Colonic mucosa (tissue), 4 donors: ENCODE results near the gene LYPLA2. TPM values are rescaled to one million over a fixed set of nuclear protein-coding genes. Genes with fewer than 3 reads are reported as not detected.

Experiments used
- DNase-seq: peaks from one replicate; pipeline ENCODE4 v3.0.0-alpha.2; 2020
- H3K27ac ChIP-seq: fragments of 200-600 bp; one replicate; pipeline ENCODE4 v1.8.0; 2021
- H3K27me3 ChIP-seq: fragments of 200-600 bp; one replicate; pipeline ENCODE4 v1.8.0; 2021
- H3K36me3 ChIP-seq: fragments of 200-600 bp; one replicate; pipeline ENCODE4 v1.8.0; 2021
- H3K4me1 ChIP-seq: fragments of 200-600 bp; one replicate; pipeline ENCODE4 v1.8.0; 2021; ENCODE audit warnings: mild to moderate bottlenecking
- H3K4me3 ChIP-seq: fragments of 200-600 bp; one replicate; pipeline ENCODE4 v1.8.0; 2021
- H3K9ac ChIP-seq, 2 donors: one replicate each; pipeline ENCODE4 v1.7.0; 2013; ENCODE audit warnings: control low read depth in 2 of 2, low read depth in 2 of 2, low read length in 2 of 2
- H3K9me3 ChIP-seq: fragments of 200-600 bp; one replicate; pipeline ENCODE4 v1.8.0; 2021
- CTCF ChIP-seq: fragments of 200-600 bp; IDR thresholded peaks from one replicate; pipeline ENCODE4 v1.8.0; 2022; ENCODE audit warnings: antibody characterized with exemption, mild to moderate bottlenecking
- intact Hi-C: fragments of 100-400 bp; cut with DNase I; formaldehyde crosslinking; loops from one replicate; pipeline ENCODE4 v1.14.1; 2022
- total RNA-seq, 2 donors: library from RNA; stranded (reverse); fragmentation: NEBNext Ultra II Directional in 1 of 2; extraction: Animal tissue kit (Norgen Biotek cat#: 25700) in 1 of 2; gene quantifications; one replicate each; pipeline ENCODE4 v1.2.1, GENCODE V29; 2021
- donor health status: healthy.
- donor health status: DM: no; HTN: no; CAD: no.
- donor health status: DM: no; HTN: no; CAD: no.

Gene LYPLA2
- total RNA-seq, 2 donors from 2014 or later: 76.3 to 93.7 TPM

- intact Hi-C loops: no loop called here
- H3K36me3 ChIP-seq: no peaks in the 10 kb centered on the region
Observed at GRCh38 chr1:23836037-23836436, 45.1 kb downstream of the LYPLA2 start.

GRCh38 chr1:23837908-23838307, 47.0 kb downstream of the LYPLA2 start:
- H3K4me3 ChIP-seq: peak overlapping the region; percentile 22
- TF ChIP-seq CTCF: no peak
- no peak overlapping the region for H3K27ac ChIP-seq
- no peaks in the 10 kb centered on the region for H3K36me3 ChIP-seq
- no peak for DNase-seq
- no peaks in the 10 kb centered on the region for H3K27me3 ChIP-seq
- no peaks in the 10 kb centered on the region for H3K9me3 ChIP-seq
- intact Hi-C loops: no loop called here
- no peaks in the 10 kb centered on the region for H3K4me1 ChIP-seq
- peak overlapping the region; percentile 47 to 51 for H3K9ac ChIP-seq

More at GRCh38 chr1:23836037-23836436, 45.1 kb downstream of the LYPLA2 start:
- H3K4me1 ChIP-seq: no peaks in the 10 kb centered on the region
- DNase-seq: no peak
- H3K27ac ChIP-seq: no peak overlapping the region
- H3K9me3 ChIP-seq: no peaks in the 10 kb centered on the region
- no peak for TF ChIP-seq CTCF
- H3K9ac ChIP-seq: no peak overlapping the region
- no peak overlapping the region for H3K4me3 ChIP-seq
- H3K27me3 ChIP-seq: no peaks in the 10 kb centered on the region

DNA sequence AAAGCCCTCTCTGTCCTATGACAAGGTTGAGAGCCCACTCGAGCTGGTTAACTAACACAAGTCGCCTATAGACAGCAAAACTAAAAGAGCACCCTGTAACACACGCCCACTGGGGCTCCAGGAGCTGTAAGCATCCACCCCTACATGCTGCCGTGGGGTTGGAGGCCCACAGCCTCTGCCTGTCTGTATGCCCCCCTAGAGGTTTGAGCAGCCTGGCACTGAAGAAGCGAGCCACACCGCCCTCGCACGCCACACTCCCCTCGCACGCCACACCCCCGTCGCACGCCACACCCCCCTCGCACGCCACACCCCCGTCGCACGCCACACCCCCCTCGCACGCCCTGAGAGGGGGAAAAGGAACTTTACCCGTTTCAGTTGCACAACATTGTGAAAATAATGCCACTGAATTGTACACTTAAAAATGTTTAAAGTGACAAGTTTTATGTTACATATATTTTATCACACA, 47.5 kb downstream of the LYPLA2 start:
- Histone ChIP-seq H3K4me3 (peak overlapping the region; percentile 22), H3K9ac (peak overlapping the region; percentile 47 to 51), H3K27me3 (no peaks in the 10 kb centered on the region), H3K9me3 (no peaks in the 10 kb centered on the region), H3K4me1 (no peaks in the 10 kb centered on the region), H3K27ac (no peak overlapping the region), H3K36me3 (no peaks in the 10 kb centered on the region)
- peak; percentile 81 for DNase-seq
- no peak for TF ChIP-seq CTCF
- intact Hi-C loops: no loop called here

- Histone ChIP-seq H3K36me3 (no peaks in the 10 kb centered on the region), H3K27ac (no peak overlapping the region), H3K9me3 (no peaks in the 10 kb centered on the region), H3K27me3 (no peaks in the 10 kb centered on the region), H3K4me3 (no peak overlapping the region), H3K4me1 (no peaks in the 10 kb centered on the region), H3K9ac (no peak overlapping the region)
- no peak for TF ChIP-seq CTCF
- no peak for DNase-seq
- intact Hi-C loops: no loop called here
Observed at GRCh38 chr1:23843644-23844043, 52.7 kb downstream of the LYPLA2 start.

Other genes starting within 250 kb of the LYPLA2 start
- gene ID3, start 231.6 kb upstream of the LYPLA2 start, total RNA-seq: 100 to 1,000 TPM; 106 to 221 TPM
- 100 to 1,000 TPM; 871 to 897 TPM for gene RPL11, start 99.3 kb upstream of the LYPLA2 start, total RNA-seq
- 10 to 100 TPM; 32.6 to 33.0 TPM for gene ELOA, start 47.7 kb upstream of the LYPLA2 start, total RNA-seq
- 10 to 100 TPM; 51.5 to 51.6 TPM for gene PITHD1, start 12.7 kb upstream of the LYPLA2 start, total RNA-seq
- gene GALE, start 9.6 kb downstream of the LYPLA2 start, total RNA-seq: 100 to 1,000 TPM; 163 to 208 TPM
- gene HMGCL, start 34.3 kb downstream of the LYPLA2 start, total RNA-seq: 100 to 1,000 TPM in 1 of 2 donors, 10 to 100 TPM in 1; 66.2 to 110 TPM
- 100 to 1,000 TPM in 1 of 2 donors, 10 to 100 TPM in 1; 70.1 to 165 TPM for gene FUCA1, start 77.1 kb downstream of the LYPLA2 start, total RNA-seq
- under 1 TPM; 0.12 to 0.13 TPM for gene CNR2, start 122.2 kb downstream of the LYPLA2 start, total RNA-seq
- 100 to 1,000 TPM; 152 to 170 TPM for gene PNRC2, start 168.7 kb downstream of the LYPLA2 start, total RNA-seq
- gene SRSF10, start 189.2 kb downstream of the LYPLA2 start, total RNA-seq: 100 to 1,000 TPM in 1 of 2 donors, 10 to 100 TPM in 1; 76.8 to 115 TPM